Ishikawa (cell line): ENCODE measurements around the gene TRDN.

Source experiments
- CEBPB ChIP-seq: IDR thresholded peaks from 2 replicates; pipeline ENCODE4 v1.6.1; 2012
- TEAD4 ChIP-seq: IDR thresholded peaks from 2 replicates; pipeline ENCODE4 v1.6.1; 2012
- YY1 ChIP-seq: IDR thresholded peaks from 2 replicates; pipeline ENCODE4 v1.6.1; 2012; ENCODE audit warnings: low read depth
- TF ChIP-seq, protein P1 (sequence below): IDR thresholded peaks from 2 replicates; pipeline ENCODE4 v1.6.1; 2012

DNA sequence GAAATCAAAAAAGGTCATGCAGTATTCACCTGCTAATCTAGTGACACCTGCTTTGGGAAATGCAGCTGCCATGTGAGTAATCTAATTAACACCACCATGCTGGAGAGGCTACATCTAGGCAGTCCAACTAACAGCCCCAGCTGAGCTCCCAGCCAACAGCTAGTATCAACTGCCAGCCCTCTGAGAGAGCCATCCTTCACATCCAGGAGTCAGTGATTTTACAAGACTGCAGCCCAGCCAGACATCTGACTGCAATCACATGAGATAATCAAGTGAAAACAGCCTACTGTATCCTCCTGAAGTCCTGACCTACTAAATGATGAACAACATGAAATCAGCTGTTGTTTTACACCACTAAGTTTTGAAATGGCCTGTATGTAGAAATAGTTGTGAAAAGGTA, 298.4 kb downstream of the TRDN start:
- TF ChIP-seq YY1: no peak
- TF ChIP-seq, protein P1, sequence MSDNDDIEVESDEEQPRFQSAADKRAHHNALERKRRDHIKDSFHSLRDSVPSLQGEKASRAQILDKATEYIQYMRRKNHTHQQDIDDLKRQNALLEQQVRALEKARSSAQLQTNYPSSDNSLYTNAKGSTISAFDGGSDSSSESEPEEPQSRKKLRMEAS: no peak
- no peak for TF ChIP-seq CEBPB
- no peak for TF ChIP-seq TEAD4
